GM12878 (cell line): ENCODE data around the gene DYSF.

Source experiments
- EP300 ChIP-seq, 2 experiments: fragments of 150-350 bp in 1 of 2; IDR thresholded peaks; 2 replicates each; pipeline ENCODE4 v1.6.1; 2011 to 2012; ENCODE audit warnings: low read depth in 2 of 2, low read length in 2 of 2, borderline replicate concordance in 1 of 2, improper control_type of control experiment in 1 of 2, inconsistent platforms in 1 of 2; ENCODE audit not compliant: control insufficient read depth in 1 of 2
- EZH2 ChIP-seq: IDR thresholded peaks from 2 replicates; pipeline ENCODE4 v1.6.1; 2012; ENCODE audit warnings: low read depth, mild to moderate bottlenecking, control low read depth, inconsistent platforms, low read length, borderline replicate concordance; ENCODE audit not compliant: control insufficient read depth
- JUNB ChIP-seq: IDR thresholded peaks from 2 replicates; pipeline ENCODE4 v1.6.1; 2016; ENCODE audit warnings: antibody characterized with exemption, mild to moderate bottlenecking
- KLF5 ChIP-seq: fragments of 450-650 bp; IDR thresholded peaks from 2 replicates; pipeline ENCODE4 v1.6.1; 2014; ENCODE audit warnings: mild to moderate bottlenecking; ENCODE audit not compliant: partially characterized antibody
- MTA3 ChIP-seq: IDR thresholded peaks from 2 replicates; pipeline ENCODE4 v1.6.1; 2012; ENCODE audit warnings: low read length, inconsistent platforms, borderline replicate concordance
- NR2C1 ChIP-seq: fragments of 450-650 bp; IDR thresholded peaks from 2 replicates; pipeline ENCODE4 v1.6.1; 2017; ENCODE audit warnings: antibody characterized with exemption, mild to moderate bottlenecking, moderate library complexity
- POLR2A ChIP-seq: IDR thresholded peaks from 2 replicates; pipeline ENCODE4 v1.6.1; 2011; ENCODE audit warnings: low read depth, mild to moderate bottlenecking, low read length
- SIN3A ChIP-seq: IDR thresholded peaks from 2 replicates; pipeline ENCODE4 v1.6.1; 2012; ENCODE audit warnings: low read depth, low read length, improper control_type of control experiment
- SMC3 ChIP-seq: IDR thresholded peaks from 2 replicates; pipeline ENCODE4 v1.6.1; 2011; ENCODE audit warnings: low read length, improper control_type of control experiment, borderline replicate concordance
- SREBF2 ChIP-seq: IDR thresholded peaks from 2 replicates; pipeline ENCODE4 v1.6.1; 2012; ENCODE audit warnings: mild to moderate bottlenecking, low read length
- TARDBP ChIP-seq: IDR thresholded peaks from 2 replicates; pipeline ENCODE4 v1.6.1; 2016; ENCODE audit warnings: borderline replicate concordance
- YY1 ChIP-seq: IDR thresholded peaks from 2 replicates; pipeline ENCODE4 v1.6.1; 2011; ENCODE audit warnings: low read depth, mild to moderate bottlenecking, low read length
- TF ChIP-seq, protein P1 (sequence below), 3 experiments: IDR thresholded peaks in 2 of 3; conservative IDR thresholded peaks in 1 of 3; 2 replicates each; pipeline ENCODE4 v1.5.1; 2011; ENCODE audit warnings: low read depth in 3 of 3, low read length in 3 of 3, mild to moderate bottlenecking in 3 of 3, control low read depth in 2 of 3, moderate library complexity in 2 of 3, inconsistent platforms in 1 of 3, mixed read lengths in 1 of 3; ENCODE audit not compliant: control insufficient read depth in 2 of 3, insufficient read depth in 1 of 3; ENCODE audit errors: extremely low read depth in 1 of 3

DNA sequence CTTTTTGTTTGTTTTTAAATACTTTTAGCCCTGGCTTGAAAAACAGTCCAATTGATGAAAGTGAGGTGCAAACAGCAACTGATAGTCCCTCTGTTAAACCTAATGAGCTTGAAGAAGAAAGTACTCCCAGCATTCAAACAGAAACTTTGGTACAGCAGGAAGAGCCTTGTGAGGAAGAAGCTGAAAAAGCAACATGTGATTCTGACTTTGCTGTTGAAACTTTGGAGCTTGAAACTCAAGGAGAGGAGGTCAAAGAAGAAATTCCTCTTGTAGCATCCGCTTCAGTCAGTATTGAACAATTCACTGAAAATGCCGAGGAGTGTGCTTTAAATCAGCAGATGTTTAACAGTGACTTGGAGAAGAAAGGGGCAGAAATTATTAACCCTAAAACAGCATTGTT is 30.6 kb upstream of the DYSF start:
- no peak for TF ChIP-seq NR2C1
- TF ChIP-seq YY1 = no peak
- no peak for TF ChIP-seq EP300 (IDR thresholded peaks at IDR 0.05; ENCODE audit: borderline replicate concordance in 1 of 2, control insufficient read depth in 1 of 2, low read depth in 2 of 2, low read length in 2 of 2)
- no peak for TF ChIP-seq SREBF2
- no peak for TF ChIP-seq KLF5
- TF ChIP-seq POLR2A = no peak
- TF ChIP-seq, protein P1, sequence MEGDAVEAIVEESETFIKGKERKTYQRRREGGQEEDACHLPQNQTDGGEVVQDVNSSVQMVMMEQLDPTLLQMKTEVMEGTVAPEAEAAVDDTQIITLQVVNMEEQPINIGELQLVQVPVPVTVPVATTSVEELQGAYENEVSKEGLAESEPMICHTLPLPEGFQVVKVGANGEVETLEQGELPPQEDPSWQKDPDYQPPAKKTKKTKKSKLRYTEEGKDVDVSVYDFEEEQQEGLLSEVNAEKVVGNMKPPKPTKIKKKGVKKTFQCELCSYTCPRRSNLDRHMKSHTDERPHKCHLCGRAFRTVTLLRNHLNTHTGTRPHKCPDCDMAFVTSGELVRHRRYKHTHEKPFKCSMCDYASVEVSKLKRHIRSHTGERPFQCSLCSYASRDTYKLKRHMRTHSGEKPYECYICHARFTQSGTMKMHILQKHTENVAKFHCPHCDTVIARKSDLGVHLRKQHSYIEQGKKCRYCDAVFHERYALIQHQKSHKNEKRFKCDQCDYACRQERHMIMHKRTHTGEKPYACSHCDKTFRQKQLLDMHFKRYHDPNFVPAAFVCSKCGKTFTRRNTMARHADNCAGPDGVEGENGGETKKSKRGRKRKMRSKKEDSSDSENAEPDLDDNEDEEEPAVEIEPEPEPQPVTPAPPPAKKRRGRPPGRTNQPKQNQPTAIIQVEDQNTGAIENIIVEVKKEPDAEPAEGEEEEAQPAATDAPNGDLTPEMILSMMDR (IDR thresholded peaks at IDR 0.05 in 2 of 3, conservative IDR thresholded peaks at IDR 0.05 in 1 of 3; ENCODE audit: control insufficient read depth in 2 of 3, extremely low read depth in 1 of 3, insufficient read depth in 1 of 3, low read depth in 3 of 3, low read length in 3 of 3) = no peak
- no peak for TF ChIP-seq TARDBP
- TF ChIP-seq SIN3A = no peak
- TF ChIP-seq EZH2 = no peak
- no peak for TF ChIP-seq MTA3
- no peak for TF ChIP-seq JUNB
- TF ChIP-seq SMC3 = no peak
